ENCODE measurements around the gene TNFRSF19. TPM values are rescaled to one million over a fixed set of nuclear protein-coding genes. Genes with fewer than 3 reads are reported as not detected.
A peak's percentile ranks its signal among the peaks of the same experiment; 100 is the strongest.

TNFRSF19 gene
- total RNA-seq, 6 donors from 2014 or later = 7.8 to 23.5 (median 14.5) TPM

DNA sequence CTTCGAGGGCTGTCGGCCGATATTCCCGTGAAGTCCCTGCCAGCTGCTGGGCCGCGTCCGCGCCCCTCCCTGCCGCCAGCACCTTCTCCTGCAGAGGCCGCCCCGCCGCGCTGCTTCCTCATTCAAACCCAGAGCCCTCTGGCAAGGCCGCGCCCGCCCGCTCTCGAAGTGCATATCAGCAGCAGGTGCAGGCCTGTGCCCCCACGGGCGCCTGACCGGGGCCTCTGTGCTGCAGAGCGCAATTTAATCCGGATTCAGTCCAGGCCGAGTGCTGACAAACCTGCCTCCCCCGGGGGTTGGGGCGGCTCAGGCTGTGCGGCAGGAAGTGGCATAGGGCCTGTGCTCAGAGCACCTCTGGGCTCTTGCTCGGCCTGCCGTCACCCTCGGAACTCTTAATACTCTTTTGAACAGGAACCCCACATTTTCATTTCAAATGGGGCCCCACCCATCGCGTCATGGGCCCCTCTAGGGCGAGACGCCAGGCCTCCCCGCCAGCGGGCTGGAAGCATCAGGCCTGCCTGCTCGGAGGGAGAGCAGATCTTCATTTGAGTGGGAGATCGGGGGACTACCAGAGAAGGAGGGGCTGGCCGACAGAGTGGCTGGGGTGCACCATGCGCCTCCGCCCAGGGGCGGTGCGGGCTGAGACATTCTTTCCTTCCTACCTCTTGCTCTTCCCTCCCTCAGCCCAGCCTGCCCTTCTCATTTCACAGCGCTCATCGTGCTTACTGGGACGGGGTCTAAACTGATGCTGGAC, 125.7 kb downstream of the TNFRSF19 start:
- no peak overlapping the region for H3K27ac ChIP-seq
- H3K36me3 ChIP-seq = no peaks in the 10 kb centered on the region
- no peaks in the 10 kb centered on the region for H3K9me3 ChIP-seq
- peak overlapping the region in 1 of 4 donors; percentile 8 for H3K4me3 ChIP-seq
- DNase-seq (peak in 1 of 2 donors; percentile 90), ATAC-seq (ENCODE audit: low FRiP score in 2 of 2) (peak; percentile 35 to 75)
- H3K4me1 ChIP-seq = peaks cover 0 to 22% (median 4%) of the 10 kb centered on the region in 4 donors
- TF ChIP-seq POLR2AphosphoS5 (IDR thresholded peaks at IDR 0.05) (no peak), POLR2A (IDR thresholded peaks at IDR 0.05) (no peak), EP300 (IDR thresholded peaks at IDR 0.05) (no peak)
- TF ChIP-seq, protein P1, sequence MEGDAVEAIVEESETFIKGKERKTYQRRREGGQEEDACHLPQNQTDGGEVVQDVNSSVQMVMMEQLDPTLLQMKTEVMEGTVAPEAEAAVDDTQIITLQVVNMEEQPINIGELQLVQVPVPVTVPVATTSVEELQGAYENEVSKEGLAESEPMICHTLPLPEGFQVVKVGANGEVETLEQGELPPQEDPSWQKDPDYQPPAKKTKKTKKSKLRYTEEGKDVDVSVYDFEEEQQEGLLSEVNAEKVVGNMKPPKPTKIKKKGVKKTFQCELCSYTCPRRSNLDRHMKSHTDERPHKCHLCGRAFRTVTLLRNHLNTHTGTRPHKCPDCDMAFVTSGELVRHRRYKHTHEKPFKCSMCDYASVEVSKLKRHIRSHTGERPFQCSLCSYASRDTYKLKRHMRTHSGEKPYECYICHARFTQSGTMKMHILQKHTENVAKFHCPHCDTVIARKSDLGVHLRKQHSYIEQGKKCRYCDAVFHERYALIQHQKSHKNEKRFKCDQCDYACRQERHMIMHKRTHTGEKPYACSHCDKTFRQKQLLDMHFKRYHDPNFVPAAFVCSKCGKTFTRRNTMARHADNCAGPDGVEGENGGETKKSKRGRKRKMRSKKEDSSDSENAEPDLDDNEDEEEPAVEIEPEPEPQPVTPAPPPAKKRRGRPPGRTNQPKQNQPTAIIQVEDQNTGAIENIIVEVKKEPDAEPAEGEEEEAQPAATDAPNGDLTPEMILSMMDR (IDR thresholded peaks at IDR 0.05) = no peak
- WGBS, 2 donors = 70 to 87% methylated on average over 39 to 43 of the region's 46 CpGs
- H3K27me3 ChIP-seq = no peaks in the 10 kb centered on the region

DNA sequence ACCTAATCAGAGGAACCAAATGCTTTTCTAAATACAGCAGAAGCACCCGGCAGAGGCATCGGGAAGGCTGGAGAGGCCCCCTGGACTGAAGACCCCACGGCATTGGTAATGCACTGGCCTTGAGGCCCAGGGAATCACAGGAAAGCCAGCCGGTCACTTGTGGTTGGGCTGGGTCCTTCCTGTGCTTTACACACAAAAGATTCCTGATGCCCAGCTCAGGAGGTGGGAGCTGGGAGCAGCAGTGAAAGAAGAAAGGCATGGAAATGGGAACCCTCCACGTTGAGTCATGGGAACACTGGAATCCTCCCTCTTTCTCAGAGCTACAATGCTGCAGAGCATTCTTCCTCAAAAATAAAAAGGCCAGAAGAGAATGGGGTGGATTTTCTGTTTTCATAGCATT, 126.4 kb downstream of the TNFRSF19 start:
- WGBS, 2 donors = 57 to 72% methylated on average over 5 of the region's 5 CpGs
- Histone ChIP-seq H3K4me1 (peaks cover 0 to 22% (median 4%) of the 10 kb centered on the region in 4 donors), H3K9me3 (no peaks in the 10 kb centered on the region), H3K27ac (no peak overlapping the region), H3K4me3 (no peak overlapping the region), H3K36me3 (no peaks in the 10 kb centered on the region), H3K27me3 (no peaks in the 10 kb centered on the region)
- DNase-seq = no peak
- ATAC-seq (ENCODE audit: low FRiP score in 2 of 2) = no peak
- no peak for TF ChIP-seq POLR2A (IDR thresholded peaks at IDR 0.05)
- TF ChIP-seq EP300 (IDR thresholded peaks at IDR 0.05) = no peak
- no peak for TF ChIP-seq POLR2AphosphoS5 (IDR thresholded peaks at IDR 0.05)
- TF ChIP-seq, protein P1 (IDR thresholded peaks at IDR 0.05) = no peak

DNA sequence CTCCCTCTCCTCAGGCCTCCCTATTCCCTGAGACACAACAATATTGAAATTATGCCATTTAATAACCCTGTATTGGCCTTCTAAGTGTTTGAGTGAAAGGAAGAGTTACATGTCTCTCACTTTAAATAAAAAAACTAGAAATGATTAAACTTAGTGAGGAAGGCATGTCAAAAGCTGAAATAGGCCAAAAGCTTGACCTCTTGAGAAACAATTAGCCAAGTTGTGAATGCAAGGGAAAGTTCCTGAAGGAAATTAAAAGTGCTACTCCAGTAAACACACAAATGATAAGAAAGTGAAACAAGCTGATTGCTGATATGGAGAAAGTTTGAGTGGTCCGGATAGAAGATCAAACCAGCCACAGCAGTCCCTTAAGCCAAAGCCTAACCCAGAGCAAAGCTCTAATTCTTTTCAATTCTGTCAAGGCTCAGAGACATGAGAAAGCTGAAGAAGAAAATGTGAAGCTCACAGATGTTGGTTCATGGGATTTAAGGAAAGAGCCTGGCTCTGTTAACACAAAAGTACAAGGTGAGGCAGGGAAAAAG, 127.6 kb downstream of the TNFRSF19 start:
- Histone ChIP-seq H3K4me1 (peaks cover 3 to 22% (median 8%) of the 10 kb centered on the region in 4 donors), H3K27ac (peak overlapping the region in 1 of 4 donors; percentile 36), H3K4me3 (no peak overlapping the region), H3K27me3 (no peaks in the 10 kb centered on the region), H3K9me3 (no peaks in the 10 kb centered on the region), H3K36me3 (no peaks in the 10 kb centered on the region)
- no peak for DNase-seq
- ATAC-seq (ENCODE audit: low FRiP score in 2 of 2) = no peak
- 34 to 39% methylated on average over 1 of the region's 1 CpG for WGBS, 2 donors
- TF ChIP-seq POLR2A (IDR thresholded peaks at IDR 0.05) = no peak
- no peak for TF ChIP-seq POLR2AphosphoS5 (IDR thresholded peaks at IDR 0.05)

DNA sequence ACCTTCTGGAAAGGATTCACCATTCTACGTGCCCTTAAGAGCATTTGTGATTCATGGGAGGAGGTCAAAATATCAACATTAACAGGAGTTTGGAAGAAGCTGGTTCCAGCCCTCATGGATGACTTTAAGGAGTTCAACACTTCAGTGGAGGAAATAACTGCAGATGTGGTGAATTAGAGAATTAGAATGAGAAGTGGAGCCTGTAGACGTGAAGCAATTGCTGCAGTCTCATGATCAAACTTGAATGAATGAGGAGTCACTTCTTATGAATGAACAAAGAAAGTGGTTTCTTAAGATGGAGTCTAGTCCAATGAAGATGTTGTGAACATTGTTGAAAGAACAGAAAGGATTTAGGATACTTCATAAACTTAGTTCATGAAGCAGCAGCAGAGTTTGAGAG, 129.1 kb downstream of the TNFRSF19 start:
- no peak overlapping the region for H3K27ac ChIP-seq
- no peak for DNase-seq
- 77 to 92% methylated on average over 2 of the region's 2 CpGs for WGBS, 2 donors
- no peaks in the 10 kb centered on the region for H3K36me3 ChIP-seq
- H3K27me3 ChIP-seq = no peaks in the 10 kb centered on the region
- no peak overlapping the region for H3K4me3 ChIP-seq
- TF ChIP-seq POLR2AphosphoS5 (IDR thresholded peaks at IDR 0.05) (no peak), POLR2A (IDR thresholded peaks at IDR 0.05) (no peak), EP300 (IDR thresholded peaks at IDR 0.05) (no peak)
- TF ChIP-seq, protein P1 (IDR thresholded peaks at IDR 0.05) = no peak
- no peaks in the 10 kb centered on the region for H3K9me3 ChIP-seq
- H3K4me1 ChIP-seq = peaks cover 3 to 22% (median 10%) of the 10 kb centered on the region in 4 donors
- no peak for ATAC-seq (ENCODE audit: low FRiP score in 2 of 2)

DNA sequence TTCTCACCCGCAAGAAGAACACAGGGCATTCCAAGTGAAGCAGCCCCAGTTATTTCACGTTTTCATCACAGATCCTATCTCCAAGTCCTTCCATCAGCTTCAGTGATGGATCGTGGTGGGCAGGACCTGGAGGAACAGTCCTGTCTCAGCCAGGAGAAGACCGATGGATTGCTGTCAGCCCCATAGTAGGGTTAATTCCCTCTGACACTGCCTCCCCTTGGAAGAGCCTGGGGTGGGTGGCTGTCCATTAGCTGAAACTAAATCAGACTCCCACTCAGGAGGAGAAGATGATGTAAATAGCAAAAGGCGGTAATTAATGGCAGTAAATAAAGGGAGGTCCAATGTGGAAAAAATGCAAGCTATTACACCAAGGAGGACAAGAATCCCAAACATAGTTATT, 131.0 kb downstream of the TNFRSF19 start:
- Histone ChIP-seq H3K36me3 (no peaks in the 10 kb centered on the region), H3K27ac (peak overlapping the region in 1 of 4 donors; percentile 32), H3K4me3 (no peak overlapping the region), H3K9me3 (no peaks in the 10 kb centered on the region), H3K4me1 (peaks cover 3 to 16% (median 10%) of the 10 kb centered on the region in 4 donors), H3K27me3 (no peaks in the 10 kb centered on the region)
- ATAC-seq (ENCODE audit: low FRiP score in 2 of 2) (no peak), DNase-seq (no peak)
- 96 to 97% methylated on average over 5 of the region's 5 CpGs for WGBS, 2 donors
- TF ChIP-seq, protein P1 (IDR thresholded peaks at IDR 0.05) = no peak
- no peak for TF ChIP-seq POLR2A (IDR thresholded peaks at IDR 0.05)
- no peak for TF ChIP-seq POLR2AphosphoS5 (IDR thresholded peaks at IDR 0.05)
- no peak for TF ChIP-seq EP300 (IDR thresholded peaks at IDR 0.05)
